DMS 273 (cell line): Measurements from ENCODE around the gene RBM47.
"Not testable (repeated sequence)": the region's sequence is repeated elsewhere in the genome, so short reads cannot be mapped to it uniquely, and the experiment has no call there.

Source experiments
- DNase-seq: peaks from one replicate; lab custom pipeline; 2025; ENCODE audit not compliant: unreplicated experiment; lab: John Stamatoyannopoulos, UW

Gene RBM47

DNA sequence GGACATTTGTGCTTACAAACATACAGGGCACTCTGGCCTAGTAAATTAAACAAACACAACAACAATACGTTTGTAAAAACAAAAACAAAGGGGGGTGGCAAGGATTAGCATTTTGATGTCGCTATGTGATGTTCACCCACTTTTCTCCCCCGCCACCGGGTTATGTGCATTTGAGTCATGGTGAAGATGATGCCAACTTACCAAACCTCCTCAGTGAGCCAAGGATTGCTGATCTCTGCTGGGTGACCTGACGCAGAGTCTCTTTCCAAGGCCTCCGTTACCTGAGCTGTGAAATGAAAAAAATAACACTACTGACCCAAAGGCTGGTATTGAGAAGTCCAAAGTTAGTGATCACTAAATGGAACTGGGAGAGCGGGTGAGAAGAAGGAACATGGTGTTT lies 85.4 kb downstream of the RBM47 start:
- DNase-seq = no peak

DNA sequence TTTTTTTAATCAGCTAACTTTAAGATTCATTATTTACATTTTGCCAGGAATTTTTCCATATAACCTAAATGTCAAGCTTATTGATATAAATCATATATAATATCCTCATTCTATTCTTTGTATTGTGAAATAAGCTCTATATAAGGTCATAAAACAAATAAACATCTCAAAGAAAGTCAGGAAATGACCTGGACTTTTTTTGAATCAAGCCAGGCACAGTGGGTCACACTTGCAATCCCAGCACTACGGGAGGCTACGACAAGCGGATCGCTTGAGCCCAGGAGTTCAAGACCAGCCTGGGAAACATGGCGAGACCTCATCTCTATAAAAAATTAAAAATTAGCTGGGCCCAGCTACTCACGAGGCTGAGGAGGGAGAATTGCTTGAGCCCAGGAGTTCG lies 88.9 kb downstream of the RBM47 start:
- DNase-seq = no peak

DNA sequence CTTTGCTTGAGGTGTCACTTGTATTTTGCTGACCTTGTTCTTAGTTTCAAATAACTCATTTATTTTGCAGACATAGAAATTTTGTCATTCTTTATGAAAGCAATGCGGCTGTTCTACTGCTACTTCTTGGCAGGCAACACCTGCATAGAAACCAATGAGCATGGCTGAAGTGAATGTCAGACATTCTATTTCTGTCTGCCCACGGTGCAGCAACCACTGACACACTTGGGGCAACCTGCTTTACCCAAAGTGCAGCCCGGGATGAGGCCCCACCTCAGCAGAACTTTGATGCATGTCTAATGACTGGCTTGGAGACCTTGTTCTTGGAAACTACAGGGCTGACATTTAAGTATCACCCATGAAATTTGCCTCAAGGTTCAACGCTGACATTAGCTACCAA lies 93.6 kb downstream of the RBM47 start:
- DNase-seq = no peak

- DNase-seq = no peak
Measured at GRCh38 chr4:40531636-40532023, 98.0 kb downstream of the RBM47 start.

DNA sequence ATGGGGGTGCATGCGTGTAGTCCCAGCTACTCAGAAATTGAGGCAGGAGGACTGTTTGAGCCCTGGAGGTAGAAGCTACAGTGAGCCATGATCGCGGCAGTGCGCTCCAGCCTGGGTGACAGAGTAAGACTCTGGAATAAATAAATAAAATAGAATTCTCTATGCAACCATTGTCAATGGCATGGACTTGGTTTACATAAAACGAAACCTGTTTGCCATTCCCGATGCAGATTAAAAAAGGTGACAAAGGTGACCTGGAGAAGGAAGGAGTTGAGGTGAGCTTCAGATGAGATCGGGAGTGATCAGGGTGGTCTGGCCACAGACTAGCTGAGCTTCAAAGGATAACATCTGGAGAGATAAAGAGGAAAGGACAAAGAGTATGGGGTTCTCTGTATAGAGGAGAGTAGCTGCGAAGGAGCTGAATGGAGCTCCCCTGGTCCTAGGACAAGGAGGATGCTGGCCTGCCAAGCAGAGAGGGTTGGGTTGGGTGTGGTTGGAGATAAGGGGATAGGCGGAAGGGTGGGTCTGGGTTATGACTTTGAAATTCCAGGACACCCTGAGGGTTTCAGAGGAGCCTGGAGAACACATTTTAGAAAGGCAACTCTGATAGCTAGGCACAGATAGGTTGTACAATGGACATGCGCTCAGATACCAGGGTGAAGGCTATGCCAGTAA lies 98.6 kb downstream of the RBM47 start:
- DNase-seq = no peak

DNA sequence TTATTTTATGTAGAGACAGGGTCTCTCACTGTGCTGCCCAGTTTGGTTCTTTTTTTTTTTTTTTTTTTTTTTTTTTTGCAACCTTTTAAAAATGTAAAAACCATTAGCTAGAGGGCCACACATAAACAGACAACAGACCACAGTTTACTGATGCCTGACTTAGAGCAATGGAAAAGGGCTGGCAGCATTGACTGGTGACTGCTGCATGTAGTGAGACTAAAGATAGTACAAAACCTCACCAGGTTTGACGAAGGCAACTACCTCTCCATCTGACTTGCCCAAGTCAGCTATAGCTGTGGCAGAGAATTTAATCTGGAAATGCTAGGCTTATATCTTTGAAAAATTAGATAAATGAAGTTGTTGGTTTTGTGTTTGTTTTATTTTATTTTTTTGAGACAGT lies 102.9 kb downstream of the RBM47 start:
- DNase-seq = no peak

DNA sequence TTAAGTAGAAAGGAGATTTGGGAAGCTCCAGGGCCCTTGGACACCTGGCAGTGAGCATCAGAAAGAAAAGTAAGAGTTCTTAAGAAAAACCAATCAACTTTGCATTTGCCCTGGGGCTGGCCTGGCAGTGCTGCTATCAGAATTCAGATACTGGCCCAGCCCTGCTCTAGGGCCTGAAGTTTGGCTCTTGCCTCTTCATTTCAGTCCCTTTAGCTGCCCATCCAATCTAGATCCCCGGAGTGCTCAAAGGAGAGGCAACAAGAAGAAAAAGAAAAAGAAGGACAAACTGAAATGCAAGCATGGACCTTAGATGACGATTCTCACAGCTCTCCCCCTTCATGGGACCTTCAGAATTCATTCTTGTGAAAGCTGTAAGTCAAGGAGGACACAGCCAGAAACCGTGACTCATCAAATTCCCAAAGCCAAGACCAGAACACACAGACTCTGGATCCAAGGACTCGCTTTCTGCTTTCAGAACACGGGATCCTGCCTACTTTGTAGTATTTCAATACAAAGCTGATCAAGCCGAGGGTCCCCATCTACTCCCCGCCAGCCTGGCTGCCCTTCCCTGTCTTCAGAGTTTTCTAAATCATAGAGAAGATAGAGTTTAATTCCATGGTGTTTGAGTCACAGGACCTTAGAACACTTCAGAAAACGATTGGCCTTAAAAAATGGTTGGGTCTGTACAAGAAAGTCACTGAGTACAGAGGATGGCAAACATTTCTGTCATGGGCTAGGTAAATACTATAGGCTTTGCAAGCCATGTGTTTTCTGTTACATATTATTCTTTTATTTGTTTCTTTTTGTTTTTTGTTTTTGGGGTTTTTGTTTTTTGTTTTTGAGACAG lies 103.7 kb downstream of the RBM47 start:
- DNase-seq = no peak

GRCh38 chr4:40524366-40525041 lies 105.2 kb downstream of the RBM47 start:
- DNase-seq = no peak

DNA sequence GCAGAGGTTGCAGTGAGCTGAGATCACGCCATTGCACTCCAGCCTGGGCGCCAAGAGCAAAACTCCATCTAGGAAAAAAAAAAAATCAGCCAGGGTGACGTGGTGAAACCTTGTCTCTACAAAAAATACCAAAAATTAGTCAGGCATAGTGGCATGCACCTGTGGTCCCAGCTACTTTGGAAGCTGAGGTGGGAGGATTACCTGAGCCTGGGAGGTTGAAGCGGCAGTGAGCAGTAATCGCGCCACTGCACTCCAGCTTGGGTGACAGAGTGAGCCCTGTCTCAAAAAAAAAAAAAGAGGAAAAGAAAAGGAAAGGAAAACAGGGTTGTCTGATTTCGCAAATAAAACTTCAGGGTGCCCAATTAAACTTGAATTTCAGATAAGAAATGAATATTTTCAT lies 106.1 kb downstream of the RBM47 start:
- no peak for DNase-seq

- no peak for DNase-seq
Measured at GRCh38 chr4:40521957-40522356, 107.7 kb downstream of the RBM47 start.

DNA sequence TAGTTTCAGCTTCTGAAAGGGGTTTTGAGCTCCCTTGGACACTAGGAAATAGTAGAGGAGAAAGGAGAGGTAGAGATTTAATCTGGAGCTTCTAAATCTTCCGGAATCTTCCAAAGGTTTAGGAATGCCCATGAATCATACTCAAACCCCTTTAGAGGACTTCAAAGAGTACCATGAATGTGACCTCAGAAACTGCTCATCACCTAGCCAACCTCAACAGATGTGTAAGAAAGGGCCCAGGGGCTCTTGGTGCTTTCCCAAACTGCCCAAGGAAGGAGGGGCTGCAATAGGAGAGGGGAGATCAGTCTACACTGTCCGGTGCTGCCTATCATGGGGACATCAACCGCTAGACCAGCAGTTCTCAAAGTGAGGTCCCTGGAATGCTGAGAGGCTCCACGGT lies 109.1 kb downstream of the RBM47 start:
- no peak for DNase-seq

- DNase-seq = not testable (repeated sequence)
Measured at GRCh38 chr4:40517081-40517480, 112.6 kb downstream of the RBM47 start.

GRCh38 chr4:40516651-40517050 lies 113.0 kb downstream of the RBM47 start:
- no peak for DNase-seq

- DNase-seq = no peak
Measured at GRCh38 chr4:40515398-40516293, 114.0 kb downstream of the RBM47 start.

DNA sequence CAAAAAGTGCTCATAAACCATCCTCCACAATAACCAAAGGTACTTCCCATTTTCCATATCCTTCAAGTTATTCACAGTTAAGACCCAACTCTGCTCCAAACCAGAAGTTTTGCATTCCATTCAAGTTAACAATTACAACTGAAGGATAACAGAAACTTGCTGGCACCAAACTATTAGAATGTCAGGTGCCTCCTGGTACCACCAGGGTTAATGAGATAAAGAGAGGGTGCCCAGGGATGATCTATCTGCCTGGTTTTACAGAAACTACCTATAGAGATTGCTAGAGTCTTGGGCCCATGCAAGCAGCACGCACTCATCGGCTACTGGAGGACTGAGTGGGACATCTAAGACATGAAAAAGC lies 114.6 kb downstream of the RBM47 start:
- no peak for DNase-seq

DNA sequence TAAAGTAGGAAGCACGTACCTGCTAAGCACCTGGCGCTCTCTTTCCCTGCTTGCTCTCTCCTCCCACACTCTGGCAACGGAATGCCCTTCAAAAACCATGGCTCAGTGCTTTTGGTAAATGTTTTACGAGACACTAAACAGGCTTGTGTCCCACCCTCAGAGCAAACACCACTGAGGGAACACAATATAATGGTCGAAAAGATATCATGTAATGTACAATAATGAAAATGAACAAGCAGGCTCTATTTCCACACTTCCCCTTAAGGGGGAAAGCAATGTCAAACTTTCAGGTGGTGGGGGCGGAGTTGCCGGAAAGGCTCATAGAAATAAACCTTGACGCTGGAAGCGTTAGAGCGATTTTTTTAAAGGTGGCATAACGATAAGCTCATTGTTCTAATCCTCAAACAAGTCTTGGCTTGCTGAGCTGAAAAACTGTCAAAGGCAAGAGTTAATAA lies 115.1 kb downstream of the RBM47 start:
- no peak for DNase-seq

DNA sequence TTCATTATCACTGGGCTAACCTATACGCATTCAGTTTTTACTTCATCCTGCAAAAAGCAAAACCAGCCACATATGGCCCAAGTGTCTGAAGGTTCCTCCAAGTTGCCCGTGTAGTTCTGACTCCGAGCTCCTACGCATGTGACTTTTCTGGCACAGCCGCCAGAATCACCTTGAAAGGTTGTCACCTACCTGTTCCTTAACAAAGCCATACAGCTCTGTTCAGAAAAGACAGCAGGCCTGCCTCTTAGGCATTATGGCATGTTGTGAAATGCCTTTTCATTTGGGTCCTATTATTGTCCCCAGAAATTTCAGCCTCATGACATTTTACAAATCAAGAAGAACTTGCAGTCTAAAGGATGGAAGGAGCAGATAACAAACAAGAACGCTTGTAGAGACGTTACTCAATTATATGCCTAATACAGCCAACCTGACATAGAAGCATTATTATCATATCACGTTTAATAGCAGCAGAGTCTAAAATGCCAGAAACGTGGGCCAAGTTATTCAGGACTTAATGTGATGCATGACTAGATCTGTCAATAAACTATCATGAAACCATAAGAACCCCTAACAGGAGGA lies 118.5 kb downstream of the RBM47 start:
- DNase-seq = no peak

- peak; percentile 6 for DNase-seq
Measured at GRCh38 chr4:40507977-40508376, 121.7 kb downstream of the RBM47 start.

- DNase-seq = no peak
Measured at GRCh38 chr4:40506492-40506891, 123.2 kb downstream of the RBM47 start.

DNA sequence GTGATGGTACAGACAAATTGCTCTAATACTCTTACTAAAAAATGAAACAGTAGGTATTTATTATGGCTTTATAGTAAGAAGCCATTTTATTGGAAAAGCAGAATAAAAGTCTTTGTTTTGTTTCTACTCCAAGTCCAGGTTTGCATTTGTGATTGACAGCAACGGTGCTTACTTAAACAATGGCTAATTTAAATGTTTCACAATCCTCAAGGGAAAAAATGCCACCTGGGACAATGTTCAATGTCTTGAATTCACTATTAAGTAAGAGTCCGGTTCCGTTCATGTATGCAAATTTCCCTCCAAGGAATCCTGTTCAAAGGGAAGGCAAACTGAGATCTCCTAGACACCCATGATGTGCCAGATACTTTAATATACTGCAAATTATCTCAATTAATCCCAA lies 123.6 kb downstream of the RBM47 start:
- no peak for DNase-seq

GRCh38 chr4:40502934-40503333 lies 126.7 kb downstream of the RBM47 start:
- no peak for DNase-seq
